ENCODE data around the gene PARD3. TPM values are rescaled to one million over a fixed set of nuclear protein-coding genes. Genes with fewer than 3 reads are reported as not detected.

PARD3 gene
- total RNA-seq, 3 donors from 2014 or later (not counting 1 experiment from before 2014, with no cell fraction given): 0.14 to 0.49 (median 0.38) TPM

DNA sequence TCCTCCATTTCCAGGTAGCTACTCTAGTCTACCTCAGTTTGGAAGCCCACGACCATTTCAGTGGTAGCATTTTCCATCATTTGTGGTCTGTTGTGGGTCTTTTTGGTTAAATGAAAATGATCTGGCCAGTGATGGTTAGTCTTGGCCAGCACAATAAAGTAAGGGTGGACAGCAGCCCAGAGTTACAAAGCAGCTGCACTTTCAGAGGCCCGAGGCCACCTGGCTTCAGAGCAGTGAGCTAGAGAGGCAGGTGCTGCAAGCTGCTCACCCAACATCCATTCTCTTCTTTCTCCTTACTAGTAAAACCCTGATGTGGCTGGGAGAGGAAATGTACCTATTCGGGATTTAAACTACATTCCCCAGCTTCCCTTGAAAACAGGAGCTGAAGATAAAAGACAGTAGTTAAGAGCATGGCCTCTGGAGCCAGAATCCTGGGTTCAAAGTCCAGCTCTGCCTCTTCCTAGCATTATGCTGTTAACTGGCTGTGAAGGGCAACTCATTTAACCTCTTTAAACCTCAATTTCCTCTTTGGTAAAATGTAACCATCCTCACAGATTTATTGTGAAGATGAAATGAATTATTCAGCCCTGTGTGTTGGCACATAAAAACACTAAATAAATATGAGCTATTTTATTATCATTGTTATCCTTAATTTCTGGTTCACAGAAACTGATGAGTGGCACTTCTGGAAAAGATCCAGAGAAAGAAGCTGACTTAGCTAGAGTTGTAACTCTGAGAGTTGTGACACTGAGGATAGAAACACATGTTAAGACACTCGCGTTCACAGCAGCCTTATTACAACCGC, 517.4 kb downstream of the PARD3 start:
- Histone ChIP-seq H3K9me3 (ENCODE audit: control insufficient read depth, insufficient read depth, low read length) (no peaks in the 10 kb centered on the region), H3K4me3 (ENCODE audit: low read length) (no peak overlapping the region), H3K4me1 (ENCODE audit: control insufficient read depth, insufficient read depth, low read length) (no peaks in the 10 kb centered on the region), H3K27me3 (ENCODE audit: control insufficient read depth, insufficient read depth, low read length) (no peaks in the 10 kb centered on the region), H3K36me3 (ENCODE audit: control insufficient read depth, insufficient read depth, low read length) (no peaks in the 10 kb centered on the region), H3K27ac (ENCODE audit: low read length) (no peak overlapping the region)
- H3K27ac Mint-ChIP-seq: no peak overlapping the region
- DNase-seq: no peak
- no peak overlapping the region for H3K4me3 Mint-ChIP-seq
- TF ChIP-seq, protein P1, sequence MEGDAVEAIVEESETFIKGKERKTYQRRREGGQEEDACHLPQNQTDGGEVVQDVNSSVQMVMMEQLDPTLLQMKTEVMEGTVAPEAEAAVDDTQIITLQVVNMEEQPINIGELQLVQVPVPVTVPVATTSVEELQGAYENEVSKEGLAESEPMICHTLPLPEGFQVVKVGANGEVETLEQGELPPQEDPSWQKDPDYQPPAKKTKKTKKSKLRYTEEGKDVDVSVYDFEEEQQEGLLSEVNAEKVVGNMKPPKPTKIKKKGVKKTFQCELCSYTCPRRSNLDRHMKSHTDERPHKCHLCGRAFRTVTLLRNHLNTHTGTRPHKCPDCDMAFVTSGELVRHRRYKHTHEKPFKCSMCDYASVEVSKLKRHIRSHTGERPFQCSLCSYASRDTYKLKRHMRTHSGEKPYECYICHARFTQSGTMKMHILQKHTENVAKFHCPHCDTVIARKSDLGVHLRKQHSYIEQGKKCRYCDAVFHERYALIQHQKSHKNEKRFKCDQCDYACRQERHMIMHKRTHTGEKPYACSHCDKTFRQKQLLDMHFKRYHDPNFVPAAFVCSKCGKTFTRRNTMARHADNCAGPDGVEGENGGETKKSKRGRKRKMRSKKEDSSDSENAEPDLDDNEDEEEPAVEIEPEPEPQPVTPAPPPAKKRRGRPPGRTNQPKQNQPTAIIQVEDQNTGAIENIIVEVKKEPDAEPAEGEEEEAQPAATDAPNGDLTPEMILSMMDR (IDR thresholded peaks at IDR 0.05): no peak
- H3K36me3 Mint-ChIP-seq: no peaks in the 10 kb centered on the region
- no peaks in the 10 kb centered on the region for H3K4me1 Mint-ChIP-seq
- no peak for ATAC-seq
- intact Hi-C loops (cut with micrococcal nuclease): no loop called here
- WGBS (ENCODE audit: insufficient coverage): 77% methylated on average over 6 of the region's 6 CpGs
- peaks cover 8 to 13% of the 10 kb centered on the region in 2 donors for H3K27me3 Mint-ChIP-seq (ENCODE audit: low read depth in 2 of 2)
- H3K9me3 Mint-ChIP-seq: no peaks in the 10 kb centered on the region

DNA sequence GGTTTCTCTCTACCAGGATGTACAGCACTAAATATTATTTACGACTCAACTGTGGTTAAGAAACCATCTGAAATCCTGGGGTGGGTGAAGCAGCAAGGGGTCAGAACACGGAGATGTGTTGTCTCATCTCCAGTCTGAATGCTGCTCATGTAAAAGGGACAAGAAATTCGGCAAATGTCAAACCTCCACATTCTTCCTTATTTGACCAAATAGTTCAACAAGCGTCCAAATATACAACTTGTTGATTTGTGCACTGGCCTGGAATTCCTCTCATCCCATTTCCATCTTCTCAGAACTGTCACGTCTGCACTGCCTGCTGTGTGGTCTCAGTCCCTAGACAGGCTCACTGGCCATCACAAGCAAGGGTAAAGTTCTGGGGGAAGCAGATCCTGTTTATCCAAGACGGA, 520.0 kb downstream of the PARD3 start:
- no peaks in the 10 kb centered on the region for H3K9me3 ChIP-seq (ENCODE audit: control insufficient read depth, insufficient read depth, low read length)
- DNase-seq (no peak), ATAC-seq (no peak)
- no peaks in the 10 kb centered on the region for H3K36me3 ChIP-seq (ENCODE audit: control insufficient read depth, insufficient read depth, low read length)
- TF ChIP-seq, protein P1 (IDR thresholded peaks at IDR 0.05): no peak
- Mint-ChIP-seq H3K27ac (no peak overlapping the region), H3K4me3 (no peak overlapping the region), H3K27me3 (ENCODE audit: low read depth in 2 of 2) (peaks cover 9 to 31% of the 10 kb centered on the region in 2 donors), H3K9me3 (no peaks in the 10 kb centered on the region), H3K4me1 (no peaks in the 10 kb centered on the region), H3K36me3 (no peaks in the 10 kb centered on the region)
- H3K4me3 ChIP-seq (ENCODE audit: low read length): no peak overlapping the region
- H3K4me1 ChIP-seq (ENCODE audit: control insufficient read depth, insufficient read depth, low read length): no peaks in the 10 kb centered on the region
- no peak overlapping the region for H3K27ac ChIP-seq (ENCODE audit: low read length)
- intact Hi-C loops (cut with micrococcal nuclease): no loop called here
- no peaks in the 10 kb centered on the region for H3K27me3 ChIP-seq (ENCODE audit: control insufficient read depth, insufficient read depth, low read length)
- WGBS (ENCODE audit: insufficient coverage): 53% methylated on average over 6 of the region's 6 CpGs

DNA sequence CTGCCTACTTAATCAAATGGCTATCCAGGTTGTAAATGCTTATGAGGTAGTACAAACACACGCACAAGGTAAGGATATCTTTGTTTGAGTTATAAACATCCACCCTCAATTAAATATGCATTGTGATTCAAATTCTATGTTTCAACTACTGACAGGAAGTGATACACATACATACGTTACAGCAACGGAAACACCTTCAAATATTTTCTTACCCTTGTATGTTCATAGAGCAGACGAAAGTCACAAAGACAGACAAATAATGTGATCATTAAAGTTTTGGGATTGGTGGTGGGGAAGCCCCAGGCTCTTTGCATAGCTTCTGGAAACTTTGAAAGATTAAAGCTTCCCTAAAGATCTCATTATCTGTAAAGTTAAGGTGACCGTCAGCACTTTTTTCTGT, 521.0 kb downstream of the PARD3 start:
- no peak overlapping the region for H3K27ac Mint-ChIP-seq
- TF ChIP-seq, protein P1 (IDR thresholded peaks at IDR 0.05): no peak
- 60% methylated on average over 1 of the region's 5 CpGs for WGBS (ENCODE audit: insufficient coverage)

More for the DNA sequence above, 521.0 kb downstream of the PARD3 start:
- H3K27ac ChIP-seq (ENCODE audit: low read length): no peak overlapping the region
- H3K36me3 ChIP-seq (ENCODE audit: control insufficient read depth, insufficient read depth, low read length): no peaks in the 10 kb centered on the region
- no peaks in the 10 kb centered on the region for H3K4me1 Mint-ChIP-seq
- H3K9me3 Mint-ChIP-seq: no peaks in the 10 kb centered on the region
- H3K4me3 ChIP-seq (ENCODE audit: low read length): no peak overlapping the region
- H3K4me1 ChIP-seq (ENCODE audit: control insufficient read depth, insufficient read depth, low read length): no peaks in the 10 kb centered on the region
- DNase-seq (no peak), ATAC-seq (no peak)
- intact Hi-C loops (cut with micrococcal nuclease): no loop called here
- no peaks in the 10 kb centered on the region for H3K36me3 Mint-ChIP-seq
- H3K9me3 ChIP-seq (ENCODE audit: control insufficient read depth, insufficient read depth, low read length): no peaks in the 10 kb centered on the region
- no peaks in the 10 kb centered on the region for H3K27me3 ChIP-seq (ENCODE audit: control insufficient read depth, insufficient read depth, low read length)
- no peak overlapping the region for H3K4me3 Mint-ChIP-seq
- peaks cover 9 to 30% of the 10 kb centered on the region in 2 donors for H3K27me3 Mint-ChIP-seq (ENCODE audit: low read depth in 2 of 2)
